GM19438 (cell line): ENCODE measurements around the gene HOXD9.

Source experiments
- ATAC-seq: cut with Tn5 transposase; IDR thresholded peaks from one replicate; pipeline ENCODE4 v1.9.1; 2021; ENCODE audit warnings: low read depth; ENCODE audit not compliant: unreplicated experiment

The HOXD9 gene

GRCh38 chr2:176085120-176085788 lies 37.3 kb upstream of the HOXD9 start:
- no peak for ATAC-seq

- ATAC-seq: no peak
These were observed 36.4 kb upstream of the HOXD9 start for GRCh38 chr2:176085861-176086771.

DNA sequence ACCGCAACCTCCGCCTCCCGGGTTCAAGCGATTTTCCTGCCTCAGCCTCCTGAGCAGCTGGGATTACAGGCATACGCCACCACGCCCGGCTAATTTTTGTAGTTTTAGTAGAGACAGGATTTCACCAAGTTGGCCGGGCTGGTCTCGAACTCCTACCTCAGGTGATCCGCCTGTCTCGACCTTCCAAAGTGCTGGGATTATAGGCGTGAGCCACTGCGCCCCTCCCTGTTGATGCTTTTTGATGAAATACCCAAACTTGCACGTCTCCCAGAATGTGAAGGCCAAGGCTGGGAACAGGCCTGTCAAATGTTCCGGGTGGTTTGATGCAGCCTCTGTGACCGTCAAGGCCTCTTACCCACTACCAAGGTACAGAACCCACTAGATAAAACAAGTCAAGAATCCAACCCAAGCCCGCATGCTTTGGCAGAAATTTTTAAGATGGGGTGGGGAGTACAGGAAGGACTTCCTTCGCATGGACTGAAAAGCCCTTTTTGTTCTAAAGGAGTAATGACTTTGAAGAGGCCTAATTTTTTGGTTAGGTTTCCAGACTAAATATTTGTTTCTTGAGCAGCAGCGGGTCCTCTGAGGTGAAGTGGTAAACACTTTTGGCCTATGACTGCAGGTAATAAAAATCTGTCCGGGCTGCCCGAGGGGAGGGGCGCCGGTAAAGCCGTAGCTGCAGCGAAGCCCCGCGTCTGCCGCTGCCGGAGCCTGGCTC lies 35.0 kb upstream of the HOXD9 start:
- ATAC-seq: no peak

DNA sequence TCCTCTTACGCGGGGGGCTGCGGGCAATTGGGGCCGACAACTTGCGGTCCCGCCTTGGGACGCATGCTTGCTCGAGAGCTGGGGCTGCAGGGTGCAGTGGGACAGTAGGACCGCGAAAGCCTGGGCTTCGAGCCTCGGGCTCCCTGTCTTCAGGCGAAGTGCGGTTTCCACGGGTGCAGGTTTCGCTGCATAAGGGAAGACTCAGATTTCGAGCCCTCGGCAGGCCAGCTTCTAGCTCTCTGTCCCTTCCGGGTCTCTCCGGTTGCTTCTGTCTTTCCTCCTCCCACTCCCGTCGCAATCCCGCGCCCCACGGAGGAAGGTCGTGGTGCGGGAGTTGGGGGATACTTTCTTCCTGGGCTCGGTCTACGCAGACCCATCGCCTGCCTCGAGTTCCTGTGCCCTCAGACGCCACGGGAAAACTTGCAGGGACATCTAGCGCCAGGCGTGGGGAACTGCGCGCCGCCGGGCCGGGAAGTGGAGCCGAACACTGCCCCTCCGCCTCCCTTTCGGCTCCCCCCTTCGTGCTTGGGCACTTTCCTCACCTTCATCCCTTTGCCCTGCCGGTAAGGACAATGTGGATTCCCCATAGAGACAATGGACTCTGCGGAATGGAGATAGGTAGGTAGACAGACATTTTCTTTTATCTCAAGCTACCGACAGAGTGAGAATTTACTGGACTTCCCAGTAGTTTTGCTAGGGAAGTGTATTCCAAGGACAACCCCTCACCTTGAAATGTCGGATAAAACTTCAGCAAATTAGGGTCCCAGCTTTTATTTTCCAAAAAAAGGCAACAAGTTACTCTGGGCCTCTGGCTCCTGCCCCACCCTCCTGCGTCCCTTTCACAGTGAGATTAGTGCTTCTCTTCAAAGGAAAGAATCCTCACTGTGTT lies 34.2 kb upstream of the HOXD9 start:
- peak; percentile 81 for ATAC-seq

DNA sequence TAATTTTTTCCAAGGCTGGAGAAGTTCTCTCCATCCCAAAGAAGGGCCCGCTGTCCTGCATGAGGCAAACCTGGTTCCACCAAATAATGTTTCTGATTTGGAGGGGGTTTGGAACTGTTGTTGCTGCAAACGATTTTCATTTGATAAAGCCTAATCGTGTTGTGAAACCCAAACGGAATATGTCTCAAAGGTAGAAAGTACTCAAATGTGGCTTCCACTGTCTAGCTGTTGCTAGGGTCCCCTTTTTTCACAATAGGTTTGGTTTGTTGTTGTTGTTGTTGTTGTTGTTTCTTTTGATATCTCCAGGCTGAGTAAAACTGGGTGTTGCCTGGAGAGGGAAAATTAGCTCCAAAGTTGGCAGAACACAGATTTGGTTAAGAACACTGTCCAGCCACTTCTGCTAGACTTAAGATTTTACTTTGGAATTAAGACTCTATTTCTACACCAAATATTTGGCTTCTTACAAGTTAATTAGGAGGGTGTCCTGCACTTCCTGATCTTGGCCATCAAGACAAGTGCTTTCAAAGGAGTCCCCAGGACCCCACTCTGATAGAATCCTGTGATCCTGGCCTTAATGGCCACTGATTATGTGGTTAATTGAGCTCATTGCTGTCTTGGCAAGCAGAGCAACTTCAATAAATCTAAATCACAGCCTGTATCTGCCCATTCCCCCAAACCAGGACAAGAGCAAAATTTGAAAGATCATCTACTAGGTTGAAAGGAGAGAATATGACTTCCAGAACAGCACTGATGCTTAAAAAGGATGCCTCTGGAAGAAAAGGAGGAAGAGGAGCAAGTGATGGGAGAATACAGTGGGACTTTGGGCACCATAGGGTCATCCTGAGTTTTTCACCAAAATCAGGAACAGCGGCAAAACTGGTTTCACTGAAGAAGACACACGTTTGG lies 33.3 kb upstream of the HOXD9 start:
- ATAC-seq: no peak

- ATAC-seq: no peak
These were observed 32.6 kb upstream of the HOXD9 start for GRCh38 chr2:176089843-176090395.

GRCh38 chr2:176090862-176091261 lies 31.7 kb upstream of the HOXD9 start:
- no peak for ATAC-seq

DNA sequence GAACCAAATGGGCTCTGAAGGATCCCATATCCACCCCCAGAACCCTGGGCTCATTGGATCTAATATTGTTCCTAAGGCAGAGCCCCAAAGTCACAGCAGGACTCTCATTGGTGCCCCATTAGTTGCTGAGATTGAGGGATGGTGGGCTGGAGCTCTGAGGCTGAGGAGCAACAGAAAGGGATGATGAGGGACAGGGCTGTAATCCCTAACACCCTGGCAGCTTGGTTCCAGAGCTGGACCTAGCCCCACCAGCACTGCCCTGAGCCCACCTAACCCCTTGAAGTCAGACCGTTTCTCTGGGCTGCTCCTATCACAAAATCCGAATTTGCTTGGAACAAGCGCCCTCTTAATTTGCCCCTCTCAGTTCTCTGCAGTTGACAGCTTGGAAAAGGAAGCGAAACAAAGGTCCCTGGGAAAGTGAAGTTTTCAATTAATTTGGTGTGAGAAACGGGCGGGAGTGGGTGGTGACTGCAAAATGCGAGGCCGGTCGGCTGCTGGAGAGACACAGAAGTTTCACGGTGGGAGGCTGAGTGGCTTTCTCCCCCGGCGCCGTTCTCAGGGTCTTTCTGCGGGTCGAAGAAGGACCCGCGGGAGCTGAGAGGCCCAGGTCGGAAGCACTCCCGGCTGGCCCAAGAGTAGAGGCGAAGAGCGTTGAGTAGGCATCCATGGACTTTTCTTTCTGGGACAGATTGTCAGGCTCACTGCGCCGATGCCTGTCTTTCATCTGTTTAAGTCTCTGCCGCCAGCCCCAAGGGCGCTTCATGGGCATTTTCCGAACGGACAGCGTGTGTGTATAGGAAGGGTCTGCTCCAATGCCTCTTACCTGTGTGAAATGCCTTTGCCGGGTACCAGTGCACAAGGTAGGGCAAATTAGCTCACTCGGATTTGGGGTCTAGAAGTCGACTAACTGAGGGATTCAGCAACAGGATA lies 30.9 kb upstream of the HOXD9 start:
- ATAC-seq: no peak

DNA sequence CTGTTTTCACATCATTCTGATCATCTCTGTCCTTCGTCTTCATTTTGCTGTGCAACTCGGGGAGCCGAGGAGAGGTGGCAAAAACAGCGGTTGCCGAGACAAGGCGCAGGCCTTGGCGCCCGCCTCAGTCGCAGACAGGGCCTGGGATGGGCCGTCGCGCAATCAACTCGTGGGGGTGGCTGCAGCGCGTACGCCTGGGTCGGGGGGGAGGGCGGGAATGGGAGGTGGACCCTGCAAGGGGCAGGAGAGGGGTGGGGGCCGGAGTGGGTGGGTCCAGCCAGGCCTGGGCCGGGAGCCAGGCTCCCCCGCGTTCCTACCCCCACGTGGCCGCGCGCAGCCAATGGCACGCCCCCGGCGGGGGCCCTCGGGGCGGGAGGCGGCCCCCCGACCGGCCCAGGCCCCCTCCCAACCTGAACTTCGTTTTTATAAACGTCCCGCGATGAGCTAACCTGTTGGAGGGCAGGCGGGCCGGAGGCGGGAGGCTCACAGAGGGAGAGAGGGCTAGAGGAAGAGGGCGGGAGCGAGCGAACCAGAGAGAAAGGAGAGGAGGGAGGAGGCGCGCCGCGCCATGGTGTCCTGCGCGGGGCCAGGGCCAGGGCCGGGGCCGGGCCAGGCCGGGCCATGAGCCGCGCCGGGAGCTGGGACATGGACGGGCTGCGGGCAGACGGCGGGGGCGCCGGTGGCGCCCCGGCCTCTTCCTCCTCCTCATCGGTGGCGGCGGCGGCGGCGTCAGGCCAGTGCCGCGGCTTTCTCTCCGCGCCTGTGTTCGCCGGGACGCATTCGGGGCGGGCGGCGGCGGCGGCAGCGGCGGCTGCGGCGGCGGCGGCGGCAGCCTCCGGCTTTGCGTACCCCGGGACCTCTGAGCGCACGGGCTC lies 30.0 kb upstream of the HOXD9 start, which contains the start of gene HOXD13:
TSS of gene HOXD13 (plus strand) at position 452 of the 875 bp plus-strand sequence. CDS start at position 622, 170 bp downstream.
- ATAC-seq: no peak

GRCh38 chr2:176093145-176093897 lies 29.2 kb upstream of the HOXD9 start:
- ATAC-seq: no peak

DNA sequence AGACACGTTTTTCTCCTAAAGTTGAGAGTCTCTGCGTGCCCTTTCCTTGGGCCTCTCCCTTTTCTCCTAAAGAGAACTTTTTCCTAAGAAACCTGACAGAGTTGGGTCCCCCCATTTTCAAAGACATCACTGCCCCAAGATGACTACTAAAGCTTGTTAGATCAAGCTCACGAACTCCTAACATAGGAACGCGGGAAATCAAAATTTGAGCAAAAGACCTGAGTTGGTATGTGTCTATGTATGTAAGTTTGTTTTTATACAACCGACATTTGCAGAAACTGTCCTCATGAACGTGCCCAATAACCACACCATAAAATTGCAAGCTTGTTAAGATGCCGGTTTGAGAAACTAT lies 28.6 kb upstream of the HOXD9 start:
- ATAC-seq: no peak

DNA sequence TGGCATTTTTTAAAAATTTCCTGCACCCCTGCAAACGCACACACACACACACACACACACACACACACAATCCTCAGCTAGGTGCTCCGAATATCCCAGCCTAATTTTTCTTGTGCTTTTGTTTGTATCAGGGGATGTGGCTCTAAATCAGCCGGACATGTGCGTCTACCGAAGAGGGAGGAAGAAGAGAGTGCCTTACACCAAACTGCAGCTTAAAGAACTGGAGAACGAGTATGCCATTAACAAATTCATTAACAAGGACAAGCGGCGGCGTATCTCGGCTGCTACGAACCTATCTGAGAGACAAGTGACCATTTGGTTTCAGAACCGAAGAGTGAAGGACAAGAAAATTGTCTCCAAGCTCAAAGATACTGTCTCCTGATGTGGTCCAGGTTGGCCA lies 28.2 kb upstream of the HOXD9 start:
- ATAC-seq: no peak

GRCh38 chr2:176095421-176095820 lies 27.1 kb upstream of the HOXD9 start:
- no peak for ATAC-seq

GRCh38 chr2:176096243-176096985 lies 26.1 kb upstream of the HOXD9 start:
- no peak for ATAC-seq

DNA sequence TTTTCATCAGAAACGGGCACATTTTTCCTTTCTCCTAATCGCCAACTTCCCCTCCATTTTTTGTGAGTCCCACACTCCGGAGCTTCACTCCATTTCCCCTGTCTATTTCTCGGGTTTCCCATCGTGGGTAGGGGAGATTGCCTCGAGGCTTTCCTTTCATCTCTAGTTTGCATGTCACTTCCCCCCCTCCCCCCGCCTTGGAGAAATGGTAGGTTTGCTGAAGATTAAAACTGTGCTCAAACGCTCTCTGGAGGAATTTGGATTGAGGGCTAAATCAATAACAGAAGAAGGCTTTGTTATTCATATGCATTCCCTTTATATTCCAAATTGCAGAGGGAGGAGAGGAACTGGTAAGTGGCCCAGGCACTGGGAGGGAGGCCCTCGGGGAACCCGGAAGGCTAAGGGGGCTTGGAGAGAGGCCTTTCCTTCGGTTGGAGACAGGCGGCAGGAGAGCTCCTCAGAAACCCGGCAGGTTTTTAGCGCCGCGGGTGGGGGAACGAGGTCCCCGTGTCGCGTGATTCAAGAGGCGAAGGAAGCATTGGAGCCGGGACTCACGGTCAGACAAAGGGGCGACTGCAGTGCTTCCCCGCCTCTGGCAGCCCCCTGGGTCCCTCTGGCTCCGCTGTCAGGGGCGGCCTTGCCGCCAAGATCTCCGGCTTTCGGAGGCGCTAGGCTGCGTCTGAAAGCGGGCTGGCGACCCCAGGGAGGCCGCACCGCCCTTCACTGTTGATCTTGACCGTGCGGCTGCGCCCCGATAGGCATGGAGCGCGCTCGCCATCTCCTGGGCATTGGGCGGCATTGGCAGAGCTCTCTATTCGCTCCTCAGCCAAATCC lies 25.3 kb upstream of the HOXD9 start:
- ATAC-seq: peak; percentile 87
